Activated naive CD4-positive, alpha-beta T cell treated with anti-CD3 and anti-CD28 coated beads, Interleukin-2, amount 50 U/mL, for 72 hours (primary cell): Measurements from ENCODE around the gene BLVRB. TPM values are rescaled to one million over a fixed set of nuclear protein-coding genes. Genes with fewer than 3 reads are reported as not detected.
"Not testable (repeated sequence)": the region's sequence is repeated elsewhere in the genome, so short reads cannot be mapped to it uniquely, and the experiment has no call there.

ENCODE experiments used
- ATAC-seq, 2 donors: fragments of 150-1000 bp; cut with Tn5 transposase; 2 replicates each; pipeline ENCODE4 v1.10.0; 2021; ENCODE audit warnings: mild to moderate bottlenecking in 2 of 2, moderate library complexity in 2 of 2
- DNase-seq, 2 donors: peaks; one replicate each; pipeline ENCODE4 v3.0.0; 2021 to 2022; ENCODE audit warnings: low spot score in 2 of 2
- H3K27ac Mint-ChIP-seq, 2 donors: one replicate each; pipeline ENCODE4 v1.8.0; 2022; ENCODE audit warnings: mild to moderate bottlenecking in 2 of 2, mixed read lengths in 2 of 2
- H3K36me3 Mint-ChIP-seq, 2 donors: one replicate each; pipeline ENCODE4 v1.8.0; 2022; ENCODE audit warnings: mixed read lengths in 2 of 2
- H3K9me3 Mint-ChIP-seq, 2 donors: one replicate each; pipeline ENCODE4 v1.8.0; 2022; ENCODE audit warnings: mixed read lengths in 2 of 2
- total RNA-seq, 2 donors: library from RNA; stranded (reverse); gene quantifications; one replicate each; pipeline ENCODE4 v1.2.3, GENCODE V29; 2022

BLVRB gene
- total RNA-seq, 2 donors from 2014 or later: 39.7 to 52.2 TPM

DNA sequence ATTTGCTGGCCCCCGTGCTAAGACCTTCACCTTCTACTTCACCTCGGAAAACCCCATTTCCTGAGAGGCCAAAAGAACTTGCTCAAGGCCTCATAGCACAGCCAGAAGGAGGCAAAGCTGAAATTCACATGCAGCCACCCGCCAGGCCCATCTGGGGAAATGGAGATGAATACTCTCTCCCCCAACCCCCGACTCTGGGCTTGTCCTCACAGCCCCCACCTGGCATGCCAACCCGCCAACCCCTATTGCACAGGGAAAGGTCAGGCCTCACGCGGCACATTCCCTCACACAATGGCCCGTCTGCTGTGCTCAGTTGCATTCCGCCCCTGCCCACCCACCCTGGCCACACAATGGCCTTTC is 55.5 kb downstream of the BLVRB start:
- H3K9me3 Mint-ChIP-seq: no peaks in the 10 kb centered on the region
- no peak overlapping the region for H3K27ac Mint-ChIP-seq
- no peaks in the 10 kb centered on the region for H3K36me3 Mint-ChIP-seq
- ATAC-seq (no peak), DNase-seq (no peak)

DNA sequence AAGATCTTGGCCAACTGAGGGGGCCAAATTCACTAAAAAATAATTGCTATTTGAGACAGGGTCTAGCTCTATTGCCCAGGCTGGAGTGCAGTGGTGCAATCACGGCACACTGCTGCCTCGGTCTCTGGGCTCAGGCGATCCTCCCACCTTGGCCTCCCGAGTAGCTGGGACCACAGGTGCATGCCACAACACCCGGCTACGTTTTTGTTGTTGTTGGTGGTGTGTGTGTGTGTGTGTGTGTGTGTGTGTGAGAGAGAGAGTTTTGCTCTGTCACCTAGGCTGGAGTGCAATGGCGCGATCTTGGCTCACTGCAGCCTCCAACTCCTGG is 57.0 kb downstream of the BLVRB start:
- H3K9me3 Mint-ChIP-seq, ATAC-seq, H3K27ac Mint-ChIP-seq, H3K36me3 Mint-ChIP-seq, DNase-seq: not testable (repeated sequence)

DNA sequence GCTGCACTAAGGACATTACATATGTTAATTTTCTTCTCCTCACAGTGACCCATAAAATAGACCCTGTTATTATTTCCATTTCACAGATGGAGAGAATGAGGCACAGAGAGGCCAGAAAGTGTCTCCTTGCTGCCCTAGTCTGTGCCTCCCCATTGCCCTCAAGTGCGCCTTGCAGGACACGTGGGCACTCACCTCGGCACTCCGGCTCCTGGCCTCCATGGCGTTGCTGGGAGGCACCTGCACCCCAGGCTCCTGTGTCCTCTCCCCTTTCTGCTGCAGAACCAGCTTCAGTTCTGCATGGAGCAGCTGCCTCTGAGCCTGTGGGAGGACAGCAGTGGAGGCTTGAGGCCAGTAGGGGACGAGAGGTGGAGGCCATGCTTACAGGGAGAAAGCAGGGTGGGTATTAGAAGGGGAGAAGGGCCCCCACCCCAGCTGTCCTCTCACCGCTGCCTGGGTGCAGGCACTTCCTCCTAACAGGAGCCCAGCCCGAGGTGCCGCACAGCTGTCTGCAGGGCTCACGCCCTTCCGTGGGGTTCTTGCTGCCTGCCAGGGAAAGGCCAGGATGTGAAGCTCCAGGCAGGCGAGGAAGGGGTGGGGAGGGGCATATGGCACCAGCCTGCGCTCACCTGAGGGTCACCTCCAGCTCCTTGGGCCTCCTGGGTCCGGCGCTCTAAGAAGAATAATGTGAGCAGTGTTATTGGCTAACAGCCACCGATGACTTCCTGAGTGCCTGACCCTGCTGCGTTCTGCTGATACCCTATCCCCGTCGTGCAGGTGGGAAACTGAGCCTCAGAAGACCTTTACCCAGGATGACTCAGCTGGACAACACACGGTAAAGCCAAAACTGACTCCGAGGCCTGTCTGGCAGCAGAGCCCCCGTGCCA is 57.6 kb downstream of the BLVRB start:
- no peak for ATAC-seq
- no peak for DNase-seq
- H3K9me3 Mint-ChIP-seq: no peaks in the 10 kb centered on the region
- H3K36me3 Mint-ChIP-seq: no peaks in the 10 kb centered on the region
- H3K27ac Mint-ChIP-seq: no peak overlapping the region

DNA sequence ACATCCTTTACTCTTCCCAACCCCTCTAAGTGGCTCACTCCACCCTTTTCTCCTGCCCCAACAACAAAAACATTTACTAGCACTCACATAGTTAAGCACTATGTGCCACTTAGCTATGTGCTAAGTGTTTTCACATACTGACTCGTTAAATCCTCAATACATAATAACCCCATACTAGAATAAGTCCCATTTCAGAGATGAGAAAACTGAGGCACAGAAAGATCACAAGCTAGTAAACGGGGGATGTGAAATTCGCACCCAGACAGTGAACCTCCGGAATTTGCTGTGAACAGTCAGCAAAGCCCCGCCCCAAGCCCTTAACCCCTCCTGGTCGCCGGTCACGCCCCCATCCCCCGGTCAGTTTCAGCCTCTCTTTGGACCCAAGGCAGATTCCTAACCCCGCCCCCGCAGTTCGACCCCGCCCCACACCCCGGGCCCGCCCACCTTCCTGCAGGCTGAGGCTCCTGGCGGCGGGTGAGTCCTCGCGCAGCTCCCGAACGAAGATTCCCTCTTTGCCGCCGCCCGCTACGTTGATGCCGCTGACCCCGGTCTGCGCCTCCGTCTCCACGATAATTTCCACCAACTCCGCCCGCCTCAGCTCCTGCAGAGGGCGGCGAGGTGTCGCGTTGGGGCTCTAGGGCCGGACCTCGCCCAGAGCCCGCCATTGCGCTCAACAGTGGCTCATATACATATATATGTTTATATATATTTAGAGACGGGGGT is 62.1 kb downstream of the BLVRB start:
- Mint-ChIP-seq H3K36me3 (no peaks in the 10 kb centered on the region), H3K9me3 (no peaks in the 10 kb centered on the region), H3K27ac (peak overlapping the region in 1 of 2 donors; percentile 70)
- ATAC-seq: peak; percentile 76 to 90
- DNase-seq: peak; percentile 86 to 87

DNA sequence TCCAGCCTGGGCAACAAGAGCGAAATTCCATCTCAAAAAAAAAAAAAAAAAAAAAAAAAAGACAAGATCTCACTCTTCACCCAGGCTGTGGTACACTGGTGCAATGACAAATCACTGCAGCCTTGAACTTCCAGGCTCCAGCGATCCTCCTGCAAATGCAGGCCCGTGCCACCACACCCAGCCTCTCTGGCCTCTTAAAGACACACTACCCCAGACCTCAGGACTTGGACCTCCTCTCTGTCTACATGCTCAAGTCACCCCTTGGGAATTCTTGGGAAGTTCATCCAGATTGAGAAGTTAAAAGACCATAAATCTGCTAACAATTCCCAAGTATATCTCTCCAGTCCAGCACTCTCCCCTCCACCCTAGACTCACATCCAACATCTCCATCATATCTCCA is 65.0 kb downstream of the BLVRB start:
- no peak for DNase-seq
- Mint-ChIP-seq H3K9me3 (no peaks in the 10 kb centered on the region), H3K36me3 (no peaks in the 10 kb centered on the region), H3K27ac (no peak overlapping the region)
- ATAC-seq: no peak

DNA sequence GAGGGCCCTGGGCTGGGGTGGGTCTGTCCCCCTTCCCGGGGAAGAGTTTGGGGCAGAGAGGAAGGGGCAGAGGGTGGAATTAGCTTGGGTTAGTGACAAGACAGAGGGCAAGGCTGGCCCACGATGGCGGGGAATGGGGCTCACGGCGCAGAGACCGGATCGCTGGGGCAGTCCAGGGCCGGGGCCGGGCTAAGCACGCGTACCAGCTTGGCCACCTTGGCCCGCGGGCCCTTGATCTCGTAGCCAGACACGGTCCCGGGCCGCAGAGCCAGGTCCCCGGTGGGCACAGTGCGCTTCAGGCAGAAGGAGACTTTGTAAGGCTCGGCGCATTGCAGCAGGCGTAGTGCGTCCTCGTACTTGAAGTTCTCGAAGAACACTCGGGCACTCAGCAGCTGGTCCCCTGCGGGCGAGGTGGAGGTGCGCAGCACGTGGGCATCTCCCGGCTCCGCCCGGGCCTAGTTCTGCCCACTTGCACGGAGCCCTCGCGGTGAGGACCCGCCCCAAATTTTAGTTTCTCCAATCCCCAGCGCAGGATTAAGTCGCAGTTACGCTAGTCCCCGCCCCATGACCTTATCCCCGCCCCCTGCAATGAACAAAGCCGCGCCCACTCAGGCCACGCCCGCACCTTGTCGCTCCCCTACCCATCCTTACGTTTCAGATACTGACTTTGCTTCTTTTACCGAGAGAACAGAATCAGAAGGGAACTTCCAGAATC is 67.0 kb downstream of the BLVRB start:
- peak in 1 of 2 donors; percentile 53 for DNase-seq
- peak; percentile 30 to 74 for ATAC-seq
- Mint-ChIP-seq H3K36me3 (no peaks in the 10 kb centered on the region), H3K9me3 (no peaks in the 10 kb centered on the region), H3K27ac (no peak overlapping the region)

Other genes starting within 250 kb of the BLVRB start
- not detected for gene TTC9B, start 247.4 kb downstream of the BLVRB start, total RNA-seq
- under 1 TPM in 1 of 2 donors, not detected in 1; 0.43 TPM for gene CCNP, start 239.1 kb downstream of the BLVRB start, total RNA-seq
- 100 to 1,000 TPM; 171 to 214 TPM for gene AKT2, start 180.4 kb downstream of the BLVRB start, total RNA-seq
- gene C19orf47, start 117.3 kb downstream of the BLVRB start, total RNA-seq: 10 to 100 TPM; 18.9 to 24.1 TPM
- gene PLD3, start 117.0 kb downstream of the BLVRB start, total RNA-seq: 10 to 100 TPM; 79.9 to 85.4 TPM
- gene HIPK4, start 75.6 kb downstream of the BLVRB start, total RNA-seq: not detected
- gene PRX, start 52.4 kb downstream of the BLVRB start, total RNA-seq: 1 to 10 TPM in 1 of 2 donors, under 1 TPM in 1; 0.77 to 1.6 TPM
- gene SERTAD1, start 39.8 kb downstream of the BLVRB start, total RNA-seq: 10 to 100 TPM; 13.8 to 17.9 TPM
- gene SERTAD3, start 21.4 kb downstream of the BLVRB start, total RNA-seq: 10 to 100 TPM; 14.3 to 23.4 TPM
- gene SPTBN4, start 1.3 kb upstream of the BLVRB start, total RNA-seq: 1 to 10 TPM; 3.7 to 4.2 TPM
- gene SHKBP1, start 111.1 kb upstream of the BLVRB start, total RNA-seq: 100 to 1,000 TPM; 108 to 173 TPM
- 100 to 1,000 TPM; 178 to 245 TPM for gene LTBP4, start 135.6 kb upstream of the BLVRB start, total RNA-seq
- gene NUMBL, start 224.9 kb upstream of the BLVRB start, total RNA-seq: 10 to 100 TPM; 18.0 to 20.2 TPM